Nephron progenitor cell (in vitro differentiated cells): Measurements from ENCODE around the gene C10orf62.

Experiments used
- DNase-seq: peaks from one replicate; pipeline ENCODE4 v3.0.0; 2021
- H3K27ac Mint-ChIP-seq: 2 replicates; pipeline ENCODE4 v1.8.0; 2021; ENCODE audit warnings: mild to moderate bottlenecking, moderate library complexity, mixed read lengths
- H3K27me3 Mint-ChIP-seq: 2 replicates; pipeline ENCODE4 v1.8.0; 2021; ENCODE audit warnings: mild to moderate bottlenecking, low read depth, mixed read lengths; ENCODE audit not compliant: poor library complexity
- H3K36me3 Mint-ChIP-seq: 2 replicates; pipeline ENCODE4 v1.8.0; 2021; ENCODE audit warnings: low read depth, mixed read lengths
- H3K4me1 Mint-ChIP-seq: 2 replicates; pipeline ENCODE4 v1.8.0; 2021; ENCODE audit warnings: mixed read lengths
- H3K4me3 Mint-ChIP-seq: 2 replicates; pipeline ENCODE4 v1.8.0; 2021; ENCODE audit warnings: mild to moderate bottlenecking, moderate library complexity, mixed read lengths
- H3K9me3 Mint-ChIP-seq: 2 replicates; pipeline ENCODE4 v1.8.0; 2021; ENCODE audit warnings: mild to moderate bottlenecking, moderate library complexity, mixed read lengths
- CTCF ChIP-seq: fragments of 200-600 bp; sonication (generic); IDR thresholded peaks from 2 replicates; pipeline ENCODE4 v1.5.0; 2021; ENCODE audit warnings: antibody characterized with exemption

Gene C10orf62

GRCh38 chr10:97598407-97599271, 9.1 kb downstream of the C10orf62 start:
- no peak for TF ChIP-seq CTCF
- peaks cover 4% of the 10 kb centered on the region for H3K27me3 Mint-ChIP-seq
- no peak overlapping the region for H3K4me3 Mint-ChIP-seq
- DNase-seq = no peak
- H3K27ac Mint-ChIP-seq = no peak overlapping the region
- H3K36me3 Mint-ChIP-seq = no peaks in the 10 kb centered on the region
- H3K9me3 Mint-ChIP-seq = no peaks in the 10 kb centered on the region
- peaks cover 22% of the 10 kb centered on the region for H3K4me1 Mint-ChIP-seq

- H3K4me1 Mint-ChIP-seq = peaks cover 22% of the 10 kb centered on the region
- TF ChIP-seq CTCF = no peak
- no peaks in the 10 kb centered on the region for H3K9me3 Mint-ChIP-seq
- no peak overlapping the region for H3K27ac Mint-ChIP-seq
- DNase-seq = no peak
- no peak overlapping the region for H3K4me3 Mint-ChIP-seq
- H3K27me3 Mint-ChIP-seq = peaks cover 4% of the 10 kb centered on the region
- no peaks in the 10 kb centered on the region for H3K36me3 Mint-ChIP-seq
Measured at GRCh38 chr10:97599272-97599619, 9.7 kb downstream of the C10orf62 start.

DNA sequence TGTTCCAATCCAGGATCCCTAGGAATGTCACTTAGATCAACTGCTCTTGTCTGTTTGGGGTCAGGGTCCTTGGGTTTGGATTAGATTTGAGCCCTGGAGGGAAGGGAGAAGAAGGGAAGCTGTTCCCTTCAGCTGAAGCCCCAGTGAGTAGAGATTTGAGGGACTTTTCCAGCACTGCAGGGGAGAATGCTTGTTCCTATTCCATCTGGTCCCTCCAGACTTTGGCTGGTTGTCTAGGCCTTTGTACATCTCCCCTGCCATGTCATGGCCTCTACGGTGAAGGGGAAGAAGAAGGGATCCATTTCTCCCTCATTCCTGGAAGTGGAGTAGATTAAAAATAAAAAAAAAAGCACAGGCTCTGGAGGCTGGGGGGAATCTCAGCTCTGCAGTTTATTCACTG, 11.1 kb downstream of the C10orf62 start:
- DNase-seq = no peak
- Mint-ChIP-seq H3K4me1 (peaks cover 22% of the 10 kb centered on the region), H3K36me3 (no peaks in the 10 kb centered on the region), H3K27ac (no peak overlapping the region), H3K4me3 (no peak overlapping the region), H3K9me3 (no peaks in the 10 kb centered on the region), H3K27me3 (peaks cover 4% of the 10 kb centered on the region)
- no peak for TF ChIP-seq CTCF

DNA sequence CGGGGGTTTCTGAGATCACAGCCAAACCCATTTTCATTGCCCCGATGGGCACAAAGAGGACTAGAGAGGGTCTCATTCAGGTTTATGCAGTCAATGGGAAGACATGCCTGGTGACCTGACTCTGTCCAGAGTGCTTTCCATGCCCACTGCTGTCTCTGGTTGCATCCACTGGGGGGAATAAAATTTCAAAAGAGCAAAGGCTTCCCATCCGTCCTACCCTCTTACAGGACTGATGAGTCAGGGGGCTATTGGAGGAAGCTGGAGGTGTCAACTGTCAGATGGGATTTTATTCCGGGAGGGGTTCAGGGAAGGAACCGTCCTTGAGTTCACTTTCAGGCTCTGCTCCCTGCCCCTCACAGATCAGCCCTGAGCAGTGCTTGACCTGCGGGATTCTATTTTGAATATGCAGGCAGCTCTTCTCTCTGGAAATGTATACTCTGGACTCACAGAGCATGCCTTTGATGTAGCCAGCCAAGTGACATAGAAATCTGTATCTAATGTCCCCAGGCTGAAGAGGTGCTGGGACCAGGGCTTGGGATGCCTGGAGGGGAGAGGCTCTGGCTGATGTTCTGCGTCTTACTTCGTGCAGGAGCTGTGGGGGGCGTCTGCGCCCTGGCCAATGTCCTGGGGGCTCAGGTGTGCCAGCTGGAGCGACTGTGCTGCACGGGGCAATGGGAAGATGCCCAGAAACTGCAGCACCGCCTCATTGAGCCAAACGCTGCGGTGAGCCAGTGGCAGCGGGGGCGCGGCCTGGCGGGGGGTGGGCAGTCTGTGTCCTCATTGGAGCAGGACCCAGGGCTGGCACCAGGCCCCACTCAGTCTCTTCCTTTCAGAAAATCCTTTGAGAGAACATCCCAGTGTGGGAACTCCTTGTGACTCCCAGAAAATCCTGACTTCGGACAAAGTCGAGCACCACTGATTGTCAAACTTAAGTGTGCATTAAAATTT, 12.0 kb downstream of the C10orf62 start:
- Mint-ChIP-seq H3K27me3 (peaks cover 4% of the 10 kb centered on the region), H3K4me1 (peaks cover 22% of the 10 kb centered on the region), H3K36me3 (no peaks in the 10 kb centered on the region), H3K27ac (no peak overlapping the region), H3K9me3 (no peaks in the 10 kb centered on the region), H3K4me3 (no peak overlapping the region)
- TF ChIP-seq CTCF = no peak
- no peak for DNase-seq

- Mint-ChIP-seq H3K9me3 (no peaks in the 10 kb centered on the region), H3K4me1 (peaks cover 12% of the 10 kb centered on the region), H3K27me3 (no peaks in the 10 kb centered on the region), H3K36me3 (no peaks in the 10 kb centered on the region), H3K27ac (peak overlapping the region; percentile 96), H3K4me3 (no peak overlapping the region)
- no peak for TF ChIP-seq CTCF
- DNase-seq = no peak
Measured at GRCh38 chr10:97607095-97607636, 17.6 kb downstream of the C10orf62 start.
